Measurements from ENCODE around the gene CACNA1C.

Gene CACNA1C

DNA sequence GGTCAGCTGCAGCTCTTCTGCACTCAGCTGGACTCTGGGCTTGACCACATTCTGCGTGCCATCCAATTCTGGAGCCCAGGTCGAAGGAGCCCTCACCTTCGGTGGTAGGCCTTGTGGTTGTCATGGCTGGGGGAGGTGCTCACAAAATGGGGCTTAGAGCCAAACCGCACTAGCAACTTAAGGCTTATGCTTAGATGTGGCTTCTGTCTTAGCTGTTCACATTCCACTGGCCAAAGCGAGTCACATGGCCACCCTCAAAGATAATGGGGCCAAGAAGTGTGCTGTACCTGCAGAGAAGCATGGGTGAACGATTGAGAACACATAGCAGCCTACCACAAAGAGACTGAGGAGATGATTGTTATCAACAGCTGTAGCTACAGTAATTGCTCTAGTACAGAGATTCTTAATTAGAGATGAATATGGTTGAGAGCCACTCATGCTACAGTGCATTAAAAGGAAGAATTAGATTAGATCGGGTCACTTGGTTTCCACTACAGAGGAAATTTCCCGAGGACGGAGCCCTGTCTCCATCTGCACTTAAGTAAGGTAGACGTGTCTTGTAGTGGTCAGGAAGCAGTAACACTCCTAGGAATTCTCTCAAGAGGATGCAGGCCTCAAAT is 407.4 kb downstream of the CACNA1C start:
- 96% methylated on average over 10 of the region's 10 CpGs for WGBS (ENCODE audit: insufficient coverage)
- CTCF ChIA-PET: no interaction called here
- Histone ChIP-seq H3K36me3 (ENCODE audit: control insufficient read depth in 4 of 4, insufficient read depth in 4 of 4, low read length in 3 of 4) (no peaks in the 10 kb centered on the region), H3K4me1 (ENCODE audit: control extremely low read depth in 1 of 4, control insufficient read depth in 4 of 4, insufficient read depth in 4 of 4, low read length in 3 of 4) (peaks cover 0 to 4% (median 2%) of the 10 kb centered on the region in 4 experiments), H3K27me3 (replicated peaks in 2 of 5; ENCODE audit: control insufficient read depth in 4 of 5, insufficient read depth in 5 of 5, low read length in 4 of 5) (no peaks in the 10 kb centered on the region), H3K4me3 (ENCODE audit: control insufficient read depth in 1 of 7, extremely low read depth in 1 of 7, insufficient read depth in 4 of 7, low read depth in 2 of 7, low read length in 6 of 7) (no peak overlapping the region), H3K9me3 (ENCODE audit: control extremely low read depth in 1 of 5, control insufficient read depth in 4 of 5, insufficient read depth in 2 of 5, low read depth in 1 of 5, low read length in 4 of 5) (no peaks in the 10 kb centered on the region), H3K27ac (ENCODE audit: insufficient read depth in 1 of 2, low read depth in 1 of 2, low read length in 2 of 2, poor library complexity in 1 of 2, severe bottlenecking in 2 of 2) (no peak overlapping the region)
- no peak for DNase-seq
- POLR2A ChIA-PET: interaction anchor here (0.5 kb wide), 1 partner anchor 41 kb away, joined by 3 read pairs; no protein-coding TSS in a partner anchor

DNA sequence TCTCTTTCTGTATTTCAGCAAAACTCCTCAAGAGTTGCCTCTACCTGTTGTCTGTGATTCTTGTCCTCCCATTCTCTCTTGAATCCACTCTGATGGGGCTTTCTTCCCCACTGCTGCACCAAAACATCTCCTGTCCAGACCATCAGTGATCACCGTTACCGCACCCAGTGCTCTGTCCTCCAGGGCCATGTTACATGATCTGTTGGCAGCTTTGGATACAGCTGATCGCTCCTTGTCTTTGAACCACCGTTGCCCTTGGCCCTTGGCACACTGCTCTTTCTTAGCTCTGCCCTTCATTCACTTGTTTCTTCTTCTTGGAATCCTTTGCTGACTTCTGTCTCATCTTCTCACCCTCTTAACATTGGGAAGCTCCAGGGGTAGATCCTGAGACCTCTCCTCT is 408.3 kb downstream of the CACNA1C start:
- DNase-seq: no peak
- Histone ChIP-seq H3K4me3 (ENCODE audit: control insufficient read depth in 1 of 7, extremely low read depth in 1 of 7, insufficient read depth in 4 of 7, low read depth in 2 of 7, low read length in 6 of 7) (no peak overlapping the region), H3K4me1 (ENCODE audit: control extremely low read depth in 1 of 4, control insufficient read depth in 4 of 4, insufficient read depth in 4 of 4, low read length in 3 of 4) (peaks cover 0 to 4% (median 2%) of the 10 kb centered on the region in 4 experiments), H3K36me3 (ENCODE audit: control insufficient read depth in 4 of 4, insufficient read depth in 4 of 4, low read length in 3 of 4) (no peaks in the 10 kb centered on the region), H3K27ac (ENCODE audit: insufficient read depth in 1 of 2, low read depth in 1 of 2, low read length in 2 of 2, poor library complexity in 1 of 2, severe bottlenecking in 2 of 2) (no peak overlapping the region), H3K27me3 (replicated peaks in 2 of 5; ENCODE audit: control insufficient read depth in 4 of 5, insufficient read depth in 5 of 5, low read length in 4 of 5) (no peaks in the 10 kb centered on the region), H3K9me3 (ENCODE audit: control extremely low read depth in 1 of 5, control insufficient read depth in 4 of 5, insufficient read depth in 2 of 5, low read depth in 1 of 5, low read length in 4 of 5) (no peaks in the 10 kb centered on the region)
- ChIA-PET POLR2A (no interaction called here), CTCF (interaction anchor here (1.7 kb wide), 1 partner anchor 8 kb away, joined by 6 read pairs; no protein-coding TSS in a partner anchor)
- WGBS (ENCODE audit: insufficient coverage): 96% methylated on average over 4 of the region's 4 CpGs

DNA sequence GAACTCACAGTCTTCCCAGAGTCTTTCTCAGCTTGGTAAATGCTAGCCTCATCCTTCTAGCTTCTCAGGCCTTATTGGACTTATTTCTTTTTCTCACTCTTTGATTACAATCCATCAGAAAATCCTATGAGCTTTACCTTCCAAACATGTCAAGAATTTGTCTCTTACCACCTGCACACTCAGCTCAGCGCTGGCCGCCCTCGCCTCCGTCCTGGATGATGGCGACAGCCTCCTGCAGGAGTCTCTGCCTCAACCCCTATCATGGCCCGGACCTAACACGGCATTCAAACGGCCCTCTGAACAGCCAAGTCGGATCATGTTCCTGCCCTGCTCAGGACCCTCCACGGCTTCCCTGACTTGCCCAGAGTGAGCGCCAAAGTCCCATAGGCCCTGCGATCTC is 408.9 kb downstream of the CACNA1C start:
- Histone ChIP-seq H3K4me1 (ENCODE audit: control extremely low read depth in 1 of 4, control insufficient read depth in 4 of 4, insufficient read depth in 4 of 4, low read length in 3 of 4) (no peaks in the 10 kb centered on the region), H3K4me3 (ENCODE audit: control insufficient read depth in 1 of 7, extremely low read depth in 1 of 7, insufficient read depth in 4 of 7, low read depth in 2 of 7, low read length in 6 of 7) (no peak overlapping the region), H3K27ac (ENCODE audit: insufficient read depth in 1 of 2, low read depth in 1 of 2, low read length in 2 of 2, poor library complexity in 1 of 2, severe bottlenecking in 2 of 2) (no peak overlapping the region), H3K27me3 (replicated peaks in 2 of 5; ENCODE audit: control insufficient read depth in 4 of 5, insufficient read depth in 5 of 5, low read length in 4 of 5) (no peaks in the 10 kb centered on the region), H3K9me3 (ENCODE audit: control extremely low read depth in 1 of 5, control insufficient read depth in 4 of 5, insufficient read depth in 2 of 5, low read depth in 1 of 5, low read length in 4 of 5) (no peaks in the 10 kb centered on the region), H3K36me3 (ENCODE audit: control insufficient read depth in 4 of 4, insufficient read depth in 4 of 4, low read length in 3 of 4) (no peaks in the 10 kb centered on the region)
- ChIA-PET POLR2A (interaction anchor here (0.6 kb wide), 1 partner anchor 9 kb away, joined by 3 read pairs; no protein-coding TSS in a partner anchor), CTCF (interaction anchor here (0.6 to 1.7 kb wide), 3 partner anchors 9 to 176 kb away, joined by 3 to 6 read pairs (median 3); no protein-coding TSS in a partner anchor)
- WGBS (ENCODE audit: insufficient coverage): 100% methylated on average over 12 of the region's 12 CpGs
- DNase-seq: no peak

DNA sequence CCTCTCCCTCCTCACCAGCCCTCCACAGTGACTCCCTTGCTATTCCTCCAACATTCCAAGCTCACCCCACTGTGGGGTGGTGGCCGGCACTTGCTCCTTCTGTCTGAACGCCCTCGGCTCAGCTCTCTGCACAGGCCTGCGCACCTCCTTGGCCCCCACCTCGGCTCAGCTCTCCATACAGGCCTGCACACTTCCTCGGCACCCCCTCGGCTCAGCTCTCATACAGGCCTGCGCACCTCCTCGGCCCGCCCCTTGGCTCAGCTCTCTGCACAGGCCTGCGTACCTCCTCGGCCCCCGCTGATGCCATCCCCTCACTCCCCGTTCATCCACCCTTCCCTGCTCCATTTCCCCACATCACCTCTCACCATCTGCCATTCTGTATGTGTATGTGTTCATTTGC is 409.3 kb downstream of the CACNA1C start:
- ChIA-PET POLR2A (interaction anchor here (0.6 kb wide), 1 partner anchor 9 kb away, joined by 3 read pairs; no protein-coding TSS in a partner anchor), CTCF (interaction anchor here (0.6 to 1.7 kb wide), 3 partner anchors 9 to 177 kb away, joined by 3 to 6 read pairs (median 3); no protein-coding TSS in a partner anchor)
- Histone ChIP-seq H3K27me3 (replicated peaks in 2 of 5; ENCODE audit: control insufficient read depth in 4 of 5, insufficient read depth in 5 of 5, low read length in 4 of 5) (no peaks in the 10 kb centered on the region), H3K27ac (ENCODE audit: insufficient read depth in 1 of 2, low read depth in 1 of 2, low read length in 2 of 2, poor library complexity in 1 of 2, severe bottlenecking in 2 of 2) (no peak overlapping the region), H3K36me3 (ENCODE audit: control insufficient read depth in 4 of 4, insufficient read depth in 4 of 4, low read length in 3 of 4) (no peaks in the 10 kb centered on the region), H3K4me3 (ENCODE audit: control insufficient read depth in 1 of 7, extremely low read depth in 1 of 7, insufficient read depth in 4 of 7, low read depth in 2 of 7, low read length in 6 of 7) (no peak overlapping the region), H3K9me3 (ENCODE audit: control extremely low read depth in 1 of 5, control insufficient read depth in 4 of 5, insufficient read depth in 2 of 5, low read depth in 1 of 5, low read length in 4 of 5) (no peaks in the 10 kb centered on the region), H3K4me1 (ENCODE audit: control extremely low read depth in 1 of 4, control insufficient read depth in 4 of 4, insufficient read depth in 4 of 4, low read length in 3 of 4) (no peaks in the 10 kb centered on the region)
- DNase-seq: no peak
- WGBS (ENCODE audit: insufficient coverage): 95% methylated on average over 14 of the region's 14 CpGs

DNA sequence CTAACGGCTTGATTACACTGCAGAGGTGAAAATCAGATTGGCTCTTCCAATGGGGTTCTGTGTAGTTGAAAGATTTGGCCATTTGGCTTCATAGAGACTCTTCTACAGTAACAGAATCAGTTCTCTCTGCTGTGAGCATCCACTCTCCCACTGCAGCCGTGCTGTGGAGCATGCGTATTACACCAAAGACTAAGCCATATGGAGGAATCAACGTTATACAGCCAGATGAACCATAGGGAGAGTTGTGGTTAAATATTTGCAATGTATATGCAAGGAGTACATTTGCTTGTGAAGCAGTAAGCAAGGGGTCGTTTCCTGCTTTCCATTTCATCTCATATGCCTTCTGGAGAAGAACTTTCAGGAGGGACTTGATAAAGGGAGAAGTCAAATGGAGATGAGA is 410.9 kb downstream of the CACNA1C start:
- H3K9me3 ChIP-seq (ENCODE audit: control extremely low read depth in 1 of 5, control insufficient read depth in 4 of 5, insufficient read depth in 2 of 5, low read depth in 1 of 5, low read length in 4 of 5): no peaks in the 10 kb centered on the region
- H3K27me3 ChIP-seq (replicated peaks in 2 of 5; ENCODE audit: control insufficient read depth in 4 of 5, insufficient read depth in 5 of 5, low read length in 4 of 5): no peaks in the 10 kb centered on the region
- POLR2A ChIA-PET: no interaction called here
- 100% methylated on average over 1 of the region's 5 CpGs for WGBS (ENCODE audit: insufficient coverage)
- no peak overlapping the region for H3K27ac ChIP-seq (ENCODE audit: insufficient read depth in 1 of 2, low read depth in 1 of 2, low read length in 2 of 2, poor library complexity in 1 of 2, severe bottlenecking in 2 of 2)
- H3K4me1 ChIP-seq (ENCODE audit: control extremely low read depth in 1 of 4, control insufficient read depth in 4 of 4, insufficient read depth in 4 of 4, low read length in 3 of 4): no peaks in the 10 kb centered on the region
- no peaks in the 10 kb centered on the region for H3K36me3 ChIP-seq (ENCODE audit: control insufficient read depth in 4 of 4, insufficient read depth in 4 of 4, low read length in 3 of 4)
- CTCF ChIA-PET: no interaction called here
- H3K4me3 ChIP-seq (ENCODE audit: control insufficient read depth in 1 of 7, extremely low read depth in 1 of 7, insufficient read depth in 4 of 7, low read depth in 2 of 7, low read length in 6 of 7): no peak overlapping the region
- DNase-seq: no peak

DNA sequence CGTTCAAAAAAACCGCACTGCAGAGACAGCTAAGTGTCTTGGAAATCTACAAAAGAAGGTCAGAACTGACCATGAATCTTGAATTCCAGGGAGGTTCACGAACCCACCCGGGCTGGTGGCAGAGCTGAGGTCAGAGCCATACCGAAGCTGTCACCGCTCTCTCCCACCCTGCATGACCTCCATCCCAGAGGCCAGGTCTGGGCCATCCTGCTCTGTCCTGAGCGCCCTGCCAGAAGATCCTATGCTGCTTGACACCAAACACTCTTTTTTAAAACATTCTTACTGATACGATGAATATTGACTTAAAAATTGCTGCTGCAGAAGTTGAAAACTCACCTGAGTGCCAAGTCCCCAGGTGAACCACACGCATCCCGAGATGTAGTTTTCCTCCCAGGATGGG is 412.9 kb downstream of the CACNA1C start:
- POLR2A ChIA-PET: no interaction called here
- Histone ChIP-seq H3K27me3 (replicated peaks in 2 of 5; ENCODE audit: control insufficient read depth in 4 of 5, insufficient read depth in 5 of 5, low read length in 4 of 5) (no peaks in the 10 kb centered on the region), H3K4me1 (ENCODE audit: control extremely low read depth in 1 of 4, control insufficient read depth in 4 of 4, insufficient read depth in 4 of 4, low read length in 3 of 4) (no peaks in the 10 kb centered on the region), H3K4me3 (ENCODE audit: control insufficient read depth in 1 of 7, extremely low read depth in 1 of 7, insufficient read depth in 4 of 7, low read depth in 2 of 7, low read length in 6 of 7) (no peak overlapping the region), H3K27ac (ENCODE audit: insufficient read depth in 1 of 2, low read depth in 1 of 2, low read length in 2 of 2, poor library complexity in 1 of 2, severe bottlenecking in 2 of 2) (no peak overlapping the region), H3K9me3 (ENCODE audit: control extremely low read depth in 1 of 5, control insufficient read depth in 4 of 5, insufficient read depth in 2 of 5, low read depth in 1 of 5, low read length in 4 of 5) (no peaks in the 10 kb centered on the region), H3K36me3 (ENCODE audit: control insufficient read depth in 4 of 4, insufficient read depth in 4 of 4, low read length in 3 of 4) (no peaks in the 10 kb centered on the region)
- no peak for DNase-seq
- WGBS (ENCODE audit: insufficient coverage): 98% methylated on average over 10 of the region's 10 CpGs
- CTCF ChIA-PET: no interaction called here

DNA sequence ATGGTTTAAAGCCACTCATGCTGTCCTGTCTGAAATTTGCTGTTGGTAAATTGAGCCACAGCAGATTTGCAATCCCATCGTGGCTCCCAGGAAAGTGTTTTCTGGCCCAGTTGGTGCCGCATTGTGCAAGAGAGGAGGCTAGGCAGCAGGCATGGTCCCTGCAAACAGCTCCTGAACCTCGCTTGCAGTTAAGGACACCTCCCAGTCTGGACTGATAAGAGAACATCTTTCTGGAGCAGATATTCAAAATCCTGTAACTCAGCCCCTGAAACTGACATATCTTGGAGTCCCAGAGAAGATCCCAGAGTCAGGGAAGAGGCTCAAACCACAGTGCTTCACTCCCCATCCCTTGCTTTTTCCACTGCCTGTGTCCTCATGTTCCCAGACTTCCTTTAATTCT is 413.4 kb downstream of the CACNA1C start:
- DNase-seq: no peak
- Histone ChIP-seq H3K27me3 (replicated peaks in 2 of 5; ENCODE audit: control insufficient read depth in 4 of 5, insufficient read depth in 5 of 5, low read length in 4 of 5) (no peaks in the 10 kb centered on the region), H3K4me3 (ENCODE audit: control insufficient read depth in 1 of 7, extremely low read depth in 1 of 7, insufficient read depth in 4 of 7, low read depth in 2 of 7, low read length in 6 of 7) (no peak overlapping the region), H3K4me1 (ENCODE audit: control extremely low read depth in 1 of 4, control insufficient read depth in 4 of 4, insufficient read depth in 4 of 4, low read length in 3 of 4) (no peaks in the 10 kb centered on the region), H3K9me3 (ENCODE audit: control extremely low read depth in 1 of 5, control insufficient read depth in 4 of 5, insufficient read depth in 2 of 5, low read depth in 1 of 5, low read length in 4 of 5) (no peaks in the 10 kb centered on the region), H3K27ac (ENCODE audit: insufficient read depth in 1 of 2, low read depth in 1 of 2, low read length in 2 of 2, poor library complexity in 1 of 2, severe bottlenecking in 2 of 2) (no peak overlapping the region), H3K36me3 (ENCODE audit: control insufficient read depth in 4 of 4, insufficient read depth in 4 of 4, low read length in 3 of 4) (no peaks in the 10 kb centered on the region)
- ChIA-PET CTCF (no interaction called here), POLR2A (no interaction called here)
- WGBS (ENCODE audit: insufficient coverage): 90% methylated on average over 3 of the region's 3 CpGs

Data from common myeloid progenitor, CD34-positive (primary cell).